ENCODE data around the gene ZNF423.

DNA sequence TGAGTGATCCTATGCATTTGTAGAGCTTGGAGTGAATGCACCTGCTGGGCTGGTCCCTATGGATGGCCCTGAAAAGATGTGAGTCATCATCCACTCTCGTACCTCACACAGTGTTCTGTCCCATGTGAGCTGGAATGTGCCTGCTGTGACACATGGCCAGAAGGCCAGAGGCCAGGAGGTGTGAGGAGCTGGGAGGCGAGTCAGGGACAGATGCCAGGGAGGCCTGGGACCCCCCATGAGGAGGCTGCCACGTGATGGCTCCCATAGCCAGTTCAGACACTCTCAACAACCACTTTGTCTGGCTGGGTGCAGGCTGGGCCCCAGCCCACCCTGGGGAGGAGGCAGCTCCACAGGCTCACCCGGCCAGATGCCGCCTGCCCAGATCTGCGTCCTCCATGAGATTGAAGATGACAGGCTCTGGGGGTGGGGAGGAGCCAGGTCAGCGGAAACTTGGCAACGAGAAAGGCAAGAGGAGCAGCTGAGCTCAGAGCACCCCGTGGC lies 313.5 kb downstream of the ZNF423 start:
- TF ChIP-seq, protein P1, sequence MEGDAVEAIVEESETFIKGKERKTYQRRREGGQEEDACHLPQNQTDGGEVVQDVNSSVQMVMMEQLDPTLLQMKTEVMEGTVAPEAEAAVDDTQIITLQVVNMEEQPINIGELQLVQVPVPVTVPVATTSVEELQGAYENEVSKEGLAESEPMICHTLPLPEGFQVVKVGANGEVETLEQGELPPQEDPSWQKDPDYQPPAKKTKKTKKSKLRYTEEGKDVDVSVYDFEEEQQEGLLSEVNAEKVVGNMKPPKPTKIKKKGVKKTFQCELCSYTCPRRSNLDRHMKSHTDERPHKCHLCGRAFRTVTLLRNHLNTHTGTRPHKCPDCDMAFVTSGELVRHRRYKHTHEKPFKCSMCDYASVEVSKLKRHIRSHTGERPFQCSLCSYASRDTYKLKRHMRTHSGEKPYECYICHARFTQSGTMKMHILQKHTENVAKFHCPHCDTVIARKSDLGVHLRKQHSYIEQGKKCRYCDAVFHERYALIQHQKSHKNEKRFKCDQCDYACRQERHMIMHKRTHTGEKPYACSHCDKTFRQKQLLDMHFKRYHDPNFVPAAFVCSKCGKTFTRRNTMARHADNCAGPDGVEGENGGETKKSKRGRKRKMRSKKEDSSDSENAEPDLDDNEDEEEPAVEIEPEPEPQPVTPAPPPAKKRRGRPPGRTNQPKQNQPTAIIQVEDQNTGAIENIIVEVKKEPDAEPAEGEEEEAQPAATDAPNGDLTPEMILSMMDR (IDR thresholded peaks at IDR 0.05): no peak
- TF ChIP-seq POLR2A (IDR thresholded peaks at IDR 0.05): no peak

All from right lobe of liver (tissue), 4 donors.